HuH-7 (cell line): ENCODE measurements around the gene ENDOV.
A peak's percentile ranks its signal among the peaks of the same experiment; 100 is the strongest.

Source experiments
- DNase-seq: peaks from one replicate; pipeline ENCODE4 v3.0.0; 2011; ENCODE audit warnings: low spot score

ENDOV gene

GRCh38 chr17:80431246-80432195 is 16.6 kb downstream of the ENDOV start:
- no peak for DNase-seq

- no peak for DNase-seq
Measured at GRCh38 chr17:80432350-80432955, 17.5 kb downstream of the ENDOV start.

GRCh38 chr17:80432961-80433550 is 18.1 kb downstream of the ENDOV start:
- DNase-seq, result no peak

- no peak for DNase-seq
Measured at GRCh38 chr17:80433916-80434666, 19.1 kb downstream of the ENDOV start.

GRCh38 chr17:80437532-80437931 is 22.6 kb downstream of the ENDOV start:
- DNase-seq, result no peak

- DNase-seq, result no peak
Measured at GRCh38 chr17:80438806-80439205, 23.8 kb downstream of the ENDOV start.

- no peak for DNase-seq
Measured at GRCh38 chr17:80439499-80439898, 24.5 kb downstream of the ENDOV start.

GRCh38 chr17:80441133-80441578 is 26.2 kb downstream of the ENDOV start:
- DNase-seq, result peak; percentile 93

- no peak for DNase-seq
Measured at GRCh38 chr17:80441598-80442322, 26.8 kb downstream of the ENDOV start.

GRCh38 chr17:80442323-80442659 is 27.3 kb downstream of the ENDOV start:
- no peak for DNase-seq

GRCh38 chr17:80442764-80443163 is 27.8 kb downstream of the ENDOV start:
- no peak for DNase-seq

GRCh38 chr17:80443498-80443897 is 28.5 kb downstream of the ENDOV start:
- DNase-seq, result no peak

GRCh38 chr17:80443916-80444643 is 29.1 kb downstream of the ENDOV start:
- no peak for DNase-seq

GRCh38 chr17:80444644-80444979 is 29.6 kb downstream of the ENDOV start:
- DNase-seq, result no peak

- DNase-seq, result no peak
Measured at GRCh38 chr17:80445007-80445725, 30.2 kb downstream of the ENDOV start.

- no peak for DNase-seq
Measured at GRCh38 chr17:80445726-80446110, 30.8 kb downstream of the ENDOV start.

- DNase-seq, result no peak
Measured at GRCh38 chr17:80446645-80447405, 31.9 kb downstream of the ENDOV start.

GRCh38 chr17:80447790-80448189 is 32.8 kb downstream of the ENDOV start:
- DNase-seq, result no peak

GRCh38 chr17:80449194-80449929 is 34.4 kb downstream of the ENDOV start:
- DNase-seq, result no peak
